Activated CD8-positive, alpha-beta memory T cell treated with anti-CD3 and anti-CD28 coated beads for 4 hours (primary cell): ENCODE measurements around the gene SV2B.
"Not testable (repeated sequence)": the region's sequence is repeated elsewhere in the genome, so short reads cannot be mapped to it uniquely, and the experiment has no call there.

Experiments
- DNase-seq, 2 donors: peaks; one replicate each; pipeline ENCODE4 v3.0.0-alpha.2; 2020; ENCODE audit warnings: low read depth in 2 of 2

The SV2B gene

DNA sequence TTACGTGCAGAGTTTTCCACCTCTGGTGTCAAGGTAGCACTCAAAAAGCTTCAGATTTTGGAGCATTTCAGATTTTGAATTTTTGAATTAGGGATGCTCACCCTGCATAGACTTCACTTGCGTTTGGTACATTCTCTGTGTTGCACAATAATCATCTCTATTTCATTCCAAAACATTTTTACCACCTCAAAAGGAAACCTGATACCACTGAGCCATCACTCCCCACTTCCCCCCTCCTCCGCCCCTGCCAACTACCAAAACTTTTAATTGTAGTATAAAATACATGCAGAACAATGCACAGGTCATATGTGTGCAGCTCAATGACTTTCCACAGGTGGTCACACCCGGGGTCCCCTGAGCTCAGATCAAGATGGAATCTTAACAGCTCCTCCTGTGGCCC lies 208.8 kb downstream of the SV2B start:
- no peak for DNase-seq

DNA sequence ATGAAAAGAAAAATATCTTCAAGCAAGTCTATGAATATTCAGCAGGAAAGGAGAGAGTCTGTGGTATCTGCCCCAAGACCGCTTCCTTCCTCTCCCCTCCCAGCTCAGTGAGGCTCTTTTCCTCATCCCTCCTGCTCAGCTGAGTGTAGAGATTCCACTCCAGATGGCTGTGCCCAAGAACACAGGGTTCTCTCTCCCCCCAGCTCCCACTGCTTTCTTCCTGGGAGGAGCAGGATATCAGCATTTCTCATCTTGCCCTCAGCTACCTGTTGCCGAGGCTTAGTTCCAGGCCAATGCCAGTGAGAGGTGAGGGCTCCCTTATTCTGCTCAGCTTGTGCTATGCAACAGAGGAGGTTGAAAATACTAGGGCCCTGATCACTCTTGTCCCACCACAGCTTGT lies 211.9 kb downstream of the SV2B start:
- DNase-seq = no peak

DNA sequence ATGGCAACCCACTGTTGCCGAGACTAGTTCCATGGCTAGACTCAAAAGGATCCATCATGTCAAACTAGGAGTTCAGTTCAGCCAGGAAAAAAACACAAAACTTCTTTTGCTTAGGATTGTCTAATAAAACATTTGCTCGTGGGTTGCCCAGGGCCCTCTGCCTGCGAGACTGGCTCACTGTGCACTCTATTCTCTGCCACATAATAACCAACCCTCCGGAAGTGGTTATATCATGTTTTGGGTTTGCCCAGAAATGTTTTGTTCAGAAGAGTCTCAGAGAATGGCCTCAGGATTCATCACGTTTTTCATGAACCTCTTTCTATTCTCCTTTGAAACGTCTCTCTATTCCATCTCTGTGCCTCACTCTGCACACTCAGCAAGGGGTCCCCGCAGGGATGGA lies 216.1 kb downstream of the SV2B start:
- no peak for DNase-seq

DNA sequence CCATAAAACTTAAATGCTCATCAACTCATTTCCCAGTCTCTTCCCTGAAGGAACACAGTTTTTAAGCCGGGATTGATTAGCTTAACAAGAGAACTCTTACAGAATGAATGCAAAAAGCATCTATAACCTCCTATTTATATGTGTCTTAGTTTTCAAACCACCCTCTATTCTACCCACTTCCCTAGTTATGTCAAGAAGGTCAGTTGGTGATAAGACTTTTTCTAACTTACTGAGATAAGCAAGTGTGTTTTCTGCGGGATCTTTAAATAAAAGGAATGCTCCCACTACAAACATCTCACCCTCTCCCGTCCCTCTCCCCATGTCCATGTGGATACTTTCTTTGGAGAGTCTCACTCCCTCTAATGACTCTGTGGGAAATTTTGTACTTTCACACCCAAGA lies 218.5 kb downstream of the SV2B start:
- no peak for DNase-seq

DNA sequence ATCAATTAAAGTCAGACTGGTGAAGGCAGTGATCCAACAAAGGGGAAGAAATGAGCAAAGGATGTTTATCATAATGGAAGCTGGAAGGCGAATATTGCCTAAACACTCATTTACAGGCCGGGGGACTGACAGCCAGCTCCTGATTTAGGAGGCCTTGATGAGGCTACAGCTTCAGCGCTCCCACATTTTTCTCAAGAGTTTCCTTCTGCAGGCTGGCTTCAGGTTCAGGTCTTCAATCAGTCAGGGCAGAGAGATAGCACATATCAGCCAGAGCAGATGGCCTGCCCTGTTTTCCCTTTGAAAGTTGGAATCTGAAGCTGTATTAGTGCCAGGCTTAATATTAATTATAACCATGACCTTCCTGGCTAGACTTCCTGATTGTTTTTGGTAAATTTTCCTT lies 218.9 kb downstream of the SV2B start:
- no peak for DNase-seq

DNA sequence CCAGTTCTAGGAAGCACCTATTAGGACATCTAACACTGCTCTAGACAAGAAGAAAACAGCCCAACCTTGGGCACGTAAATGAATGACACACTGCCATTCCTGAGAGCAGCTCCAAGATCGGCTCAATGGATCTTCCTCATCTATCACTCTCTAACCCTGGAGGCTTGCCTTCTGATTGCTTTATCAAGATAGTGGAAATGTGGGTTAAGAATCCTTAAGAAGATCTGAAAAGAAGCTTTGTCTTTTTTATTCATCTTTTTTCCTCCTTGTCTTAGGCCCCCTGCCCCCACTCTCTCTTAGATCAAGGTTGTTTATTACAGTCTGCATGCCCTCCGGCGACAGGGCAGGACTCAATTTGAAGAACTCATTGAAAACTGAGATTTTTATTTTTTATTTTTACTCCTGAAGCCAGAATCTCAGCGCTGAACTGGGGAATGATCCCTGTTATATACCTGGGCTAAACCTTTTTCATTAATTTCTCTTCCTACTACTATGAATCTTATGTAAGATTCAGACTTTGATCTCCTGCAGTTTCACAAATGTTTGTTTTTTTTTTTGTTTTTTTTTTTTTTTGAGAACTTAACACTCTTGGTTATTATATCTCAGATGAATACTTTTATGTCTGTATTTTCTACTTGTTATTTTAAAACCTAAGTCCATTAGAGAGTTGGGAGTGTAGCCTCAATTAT lies 219.5 kb downstream of the SV2B start:
- no peak for DNase-seq

DNA sequence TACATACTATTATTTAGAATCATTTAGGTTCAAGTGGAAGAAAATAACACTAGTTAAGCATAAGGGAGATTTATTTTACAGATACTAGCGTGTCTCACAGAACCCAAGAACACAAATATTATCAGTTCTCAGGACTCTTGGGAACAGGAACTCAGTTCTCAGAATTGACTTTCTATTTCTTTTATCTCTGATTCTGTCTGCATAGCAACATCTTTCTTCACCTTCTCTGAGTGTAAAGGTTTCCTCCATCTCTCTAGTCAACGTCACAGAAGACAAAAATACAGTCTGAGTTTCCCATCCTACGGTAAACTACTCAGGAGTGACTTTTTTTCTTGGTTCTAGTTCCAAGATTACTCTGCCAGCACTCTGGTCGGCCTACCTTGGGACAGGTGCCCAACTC lies 220.0 kb downstream of the SV2B start:
- DNase-seq = no peak

DNA sequence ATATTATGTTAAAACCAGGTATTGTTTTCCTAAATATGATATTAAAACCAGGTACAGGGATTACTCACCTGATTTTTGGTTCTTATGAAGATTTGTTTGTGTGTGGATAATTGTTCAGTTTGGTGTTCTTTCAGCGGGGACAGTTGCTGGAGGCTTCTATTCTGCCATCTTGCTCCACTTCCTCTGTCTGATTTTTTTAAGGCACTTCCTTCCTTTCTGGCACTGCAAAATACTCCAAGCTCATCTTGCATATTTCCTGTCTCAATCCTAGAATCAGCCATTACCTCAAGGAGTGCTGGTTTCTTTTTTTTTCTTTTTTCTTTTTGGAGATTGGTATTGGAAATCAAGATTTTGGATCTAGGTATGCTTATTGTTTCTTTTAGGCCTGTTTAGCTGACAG lies 229.9 kb downstream of the SV2B start:
- no peak for DNase-seq

DNA sequence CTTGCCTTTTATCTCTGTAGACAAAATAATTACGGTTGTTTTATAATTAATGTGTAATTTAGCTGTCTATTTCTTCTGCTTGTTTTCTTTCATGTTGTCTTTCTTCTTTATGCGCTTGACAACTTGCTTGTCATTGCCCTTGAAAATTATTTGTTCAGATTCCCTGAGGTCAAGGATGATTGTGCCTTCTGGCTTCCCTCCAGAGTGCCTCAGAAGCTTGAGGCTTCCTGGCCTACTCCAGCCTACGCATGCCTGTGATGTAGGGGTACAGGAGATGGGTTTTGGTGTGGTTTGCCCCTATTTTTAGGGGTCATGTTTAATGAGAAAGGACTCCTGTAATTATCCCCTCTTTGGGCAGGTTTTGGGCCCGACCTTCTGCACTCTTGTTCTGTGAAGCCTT lies 231.5 kb downstream of the SV2B start:
- no peak for DNase-seq

DNA sequence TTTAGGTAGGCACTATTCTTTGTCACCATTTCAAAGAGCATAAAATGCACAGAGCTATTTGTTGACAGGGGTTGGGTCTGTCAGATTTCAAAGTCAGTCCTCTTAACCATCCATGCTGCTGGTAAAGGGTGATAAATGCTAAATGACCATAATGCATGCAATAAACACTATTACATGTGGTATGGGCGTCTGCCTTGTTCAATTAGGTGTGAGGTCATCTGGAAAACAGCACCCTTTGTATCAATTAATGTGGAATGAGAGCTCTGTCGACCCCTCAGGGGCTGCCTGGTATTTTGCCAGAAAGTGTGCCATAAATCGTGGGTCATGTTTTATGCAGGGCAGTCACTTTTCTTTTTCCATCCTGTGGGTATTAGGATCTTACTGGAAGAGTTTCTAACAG lies 235.6 kb downstream of the SV2B start:
- DNase-seq = no peak

DNA sequence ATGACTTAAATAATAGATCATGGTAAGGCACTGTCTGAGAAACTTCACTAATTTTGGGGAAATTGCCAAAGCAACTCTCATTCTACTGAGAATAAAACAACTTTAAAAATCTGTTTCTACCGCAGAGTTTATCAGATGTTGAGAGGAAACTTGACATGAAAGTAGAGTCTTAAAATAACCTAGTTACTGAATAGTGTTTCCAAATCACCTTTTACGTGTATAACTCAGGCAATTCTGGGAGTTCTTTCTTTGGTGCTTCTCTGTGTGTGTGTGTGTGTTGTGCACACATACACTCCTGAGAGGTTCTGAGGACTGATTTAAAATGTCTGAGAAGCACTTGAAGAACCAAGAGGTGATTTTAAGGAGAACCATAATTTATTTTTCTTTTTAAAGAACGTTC lies 236.6 kb downstream of the SV2B start:
- no peak for DNase-seq

DNA sequence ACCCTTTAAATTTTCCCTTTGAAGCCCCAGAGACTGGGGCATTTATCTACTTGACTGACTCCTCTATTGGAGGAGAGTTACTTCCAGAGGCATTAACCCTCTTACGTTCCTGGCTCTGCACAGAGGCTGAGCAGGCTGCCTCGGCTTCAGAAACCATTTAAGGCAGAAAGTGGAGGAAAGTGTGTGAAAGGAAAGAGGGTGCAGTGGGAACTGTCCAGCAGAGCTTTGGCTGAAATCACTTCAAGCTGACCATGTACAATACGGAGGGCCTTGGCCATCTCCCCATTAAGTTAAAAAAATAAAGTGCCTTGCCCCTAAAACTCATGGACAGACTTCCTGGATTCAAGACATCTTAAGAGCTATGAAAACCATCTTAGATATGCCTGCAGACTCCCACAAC lies 238.7 kb downstream of the SV2B start:
- DNase-seq = no peak

DNA sequence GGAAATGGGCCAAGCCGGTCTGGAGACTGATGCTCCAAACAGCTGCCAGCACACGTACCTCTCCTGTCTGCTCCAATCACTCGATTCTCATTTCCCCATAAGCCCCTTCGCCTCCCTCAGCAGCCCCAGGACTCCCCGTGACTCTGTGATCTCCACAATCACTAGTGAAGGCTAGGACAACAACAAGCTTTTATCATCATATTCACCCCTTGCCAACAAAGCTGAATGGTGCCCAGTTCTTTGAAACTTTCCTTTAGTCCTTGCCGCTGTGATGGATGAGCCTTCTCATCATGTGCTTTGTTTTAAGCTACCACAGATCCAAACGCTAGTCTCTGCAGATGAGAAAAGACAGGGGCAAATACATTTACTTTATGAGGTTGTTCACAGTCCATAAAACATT lies 242.0 kb downstream of the SV2B start:
- no peak for DNase-seq

DNA sequence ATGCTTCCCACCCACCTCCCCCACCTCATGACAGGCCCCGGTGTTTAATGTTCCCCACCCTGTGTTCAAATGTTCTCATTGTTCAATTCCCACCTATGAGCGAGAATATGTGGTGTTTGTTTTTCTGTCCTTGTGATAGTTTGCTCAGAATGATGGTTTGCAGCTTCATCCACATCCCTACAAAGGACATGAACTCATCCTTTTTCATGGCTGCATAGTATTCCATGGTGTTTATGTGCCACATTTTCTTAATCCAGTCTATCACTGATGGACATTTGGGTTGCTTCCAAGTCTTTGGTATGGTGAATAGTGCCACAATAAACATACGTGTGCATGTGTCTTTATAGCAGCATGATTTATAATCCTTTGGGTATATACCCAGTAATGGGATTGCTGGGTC lies 244.9 kb downstream of the SV2B start:
- DNase-seq = not testable (repeated sequence)

DNA sequence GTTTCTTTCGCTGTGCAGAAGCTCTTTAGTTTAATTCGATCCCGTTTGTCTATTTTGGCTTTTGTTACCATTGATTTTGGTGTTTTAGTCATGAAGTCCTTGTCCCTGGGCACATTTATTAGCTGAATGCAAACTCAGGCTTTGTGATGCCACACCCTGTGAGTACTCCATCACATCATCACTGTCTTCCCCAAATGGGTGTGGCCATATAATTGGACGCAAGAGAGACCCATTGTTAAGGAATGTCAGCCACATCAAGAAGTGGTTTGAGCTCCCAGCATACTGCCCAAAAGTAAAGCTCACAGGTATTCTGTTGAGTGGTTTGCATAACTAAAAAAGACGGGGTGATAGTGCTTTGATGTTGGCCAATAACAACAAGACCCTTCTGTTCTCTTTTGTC lies 245.7 kb downstream of the SV2B start:
- DNase-seq = no peak

DNA sequence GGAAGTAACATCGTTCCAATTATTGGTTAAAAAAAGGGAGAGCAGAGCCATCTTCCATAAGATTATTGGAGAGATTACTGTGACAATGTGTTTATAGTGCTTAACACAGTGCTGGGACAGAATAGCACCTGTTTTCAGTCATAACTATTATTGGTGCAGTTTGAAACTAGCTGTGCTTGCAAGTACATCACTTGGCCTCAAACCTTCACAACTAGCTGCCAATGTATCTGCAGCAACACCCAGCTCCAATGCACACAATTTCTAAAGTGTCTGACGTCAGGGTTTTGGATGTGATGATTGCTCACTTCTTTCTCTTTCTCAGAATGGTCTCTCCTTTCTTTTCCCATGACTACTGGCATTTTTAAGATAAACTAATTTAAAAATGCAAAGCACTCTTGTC lies 246.2 kb downstream of the SV2B start:
- no peak for DNase-seq

DNA sequence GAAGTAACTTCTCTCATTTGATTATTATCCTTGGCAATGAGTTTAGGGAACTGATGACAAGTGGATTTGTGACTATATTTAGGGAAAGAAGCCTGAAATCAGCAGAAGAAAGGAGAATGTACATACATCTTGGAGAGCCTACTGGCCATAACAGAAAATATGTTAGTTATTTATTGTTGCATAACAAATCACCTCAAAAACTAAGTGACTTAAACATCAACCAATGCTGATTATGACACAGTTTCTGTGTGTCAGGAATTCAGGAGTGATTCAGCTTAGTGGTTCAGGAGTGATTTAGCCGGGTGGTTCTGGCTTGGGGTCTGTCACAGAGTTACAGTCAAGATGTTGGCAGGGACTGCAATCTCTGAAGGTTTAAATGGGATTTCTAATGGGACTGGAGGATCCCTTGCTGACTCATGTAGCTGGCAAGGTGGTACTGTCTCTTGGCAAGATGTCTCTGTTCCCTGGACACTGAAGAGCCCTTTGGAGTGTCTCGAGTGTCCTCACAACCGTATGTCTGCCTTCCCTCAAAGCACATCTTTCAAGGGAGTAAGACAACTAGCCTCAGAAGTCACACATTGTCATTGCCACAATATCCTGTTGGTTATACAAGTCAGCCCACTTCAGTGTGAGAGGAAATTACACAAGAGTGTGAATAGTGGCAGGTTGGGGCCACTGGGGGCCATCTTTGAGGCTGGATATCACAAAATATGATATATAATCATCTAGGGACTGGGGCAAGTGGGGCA lies 248.9 kb downstream of the SV2B start:
- peak in 1 of 2 donors; percentile 5 for DNase-seq
